ENCODE data around the gene SNU13. TPM values are rescaled to one million over a fixed set of nuclear protein-coding genes. Genes with fewer than 3 reads are reported as not detected.

The SNU13 gene
- total and polyA plus RNA-seq, 2 of the 4 experiments (the other 2 are of a cell fraction): 122 to 185 TPM

- ChIA-PET POLR2A (ENCODE audit: unreplicated experiment) (no interaction called here), CTCF (interaction anchor here (1.5 kb wide), 1 partner anchor 10 kb away, joined by 5 read pairs; no protein-coding TSS in a partner anchor)
- Histone ChIP-seq H3K56ac (ENCODE audit: extremely low read depth, insufficient read depth, low read length) (no peak overlapping the region), H2AK9ac (replicated peaks; ENCODE audit: low read depth, low read length, poor library complexity) (peak overlapping the region; percentile 31), H3K4me3 (ENCODE audit: insufficient read depth, low read depth, low read length) (no peak overlapping the region), H3K4me2 (ENCODE audit: low read depth, low read length) (no peak overlapping the region), H3K4me1 (ENCODE audit: control insufficient read depth, insufficient read depth, low read length) (no peaks in the 10 kb centered on the region), H4K5ac (ENCODE audit: low read depth, low read length) (no peak overlapping the region), H3K27me3 (ENCODE audit: control insufficient read depth, insufficient read depth, low read length) (peaks cover 5% of the 10 kb centered on the region), H3K18ac (ENCODE audit: low read depth, low read length) (no peak overlapping the region), H3K14ac (replicated peaks; ENCODE audit: low read depth, low read length) (no peak overlapping the region), H3K23ac (ENCODE audit: low read depth, low read length) (no peak overlapping the region), H2BK120ac (ENCODE audit: low read depth, low read length) (no peak overlapping the region), H3K9me1 (ENCODE audit: insufficient read depth, low read length) (no peaks in the 10 kb centered on the region), H2BK5ac (ENCODE audit: low read depth, low read length, poor library complexity, severe bottlenecking) (no peak overlapping the region), H4K91ac (ENCODE audit: insufficient read depth, low read depth, low read length) (no peak overlapping the region), H2AK5ac (ENCODE audit: low read depth, low read length) (no peak overlapping the region), H4K20me1 (ENCODE audit: insufficient read depth, low read length) (no peaks in the 10 kb centered on the region), H2BK20ac (ENCODE audit: low read depth, low read length) (no peak overlapping the region), H3K36me3 (ENCODE audit: control insufficient read depth, insufficient read depth, low read length) (no peaks in the 10 kb centered on the region), H3K9me3 (ENCODE audit: control insufficient read depth, insufficient read depth, low read length) (no peaks in the 10 kb centered on the region), H3K9ac (ENCODE audit: low read depth, low read length) (no peak overlapping the region), H3K4ac (ENCODE audit: low read depth, low read length) (no peak overlapping the region), H2AFZ (replicated peaks; ENCODE audit: low read length, poor library complexity) (no peak overlapping the region), H4K8ac (ENCODE audit: low read depth in 2 of 2, low read length in 2 of 2) (no peak overlapping the region), H2BK15ac (ENCODE audit: low read depth, low read length) (no peak overlapping the region), H3K27ac (ENCODE audit: insufficient read depth, low read length) (no peak overlapping the region), H3K79me1 (ENCODE audit: low read depth in 1 of 2, low read length in 2 of 2) (no peaks in the 10 kb centered on the region)
- 50% methylated on average over 2 of the region's 9 CpGs; no CpG with 5 or more reads in 1 of the 2 experiments for WGBS, 2 experiments (ENCODE audit: extremely low coverage in 2 of 2, insufficient read length in 1 of 2)
- intact Hi-C loops (cut with micrococcal nuclease) (no loop called here), dilution Hi-C loops (cut with HindIII; ENCODE audit: low sequenced_read_pairs, unreplicated experiment) (no loop called here), in situ Hi-C loops (cut with MboI; ENCODE audit: low sequenced_read_pairs) (no loop called here)
- peak; percentile 12 for DNase-seq
- no peak for TF ChIP-seq MXI1 (IDR thresholded peaks at IDR 0.05; ENCODE audit: borderline replicate concordance, low read depth, low read length)
- TF ChIP-seq SMC3 (IDR thresholded peaks at IDR 0.05; ENCODE audit: low read depth, low read length): no peak
- TF ChIP-seq MAZ (IDR thresholded peaks at IDR 0.05; ENCODE audit: borderline replicate concordance, low read depth, low read length): no peak
- no peak for TF ChIP-seq BHLHE40 (IDR thresholded peaks at IDR 0.05; ENCODE audit: low read depth, low read length)
- TF ChIP-seq CEBPB (IDR thresholded peaks at IDR 0.05; ENCODE audit: low read depth, low read length): no peak
- TF ChIP-seq RAD21 (IDR thresholded peaks at IDR 0.05; ENCODE audit: low read length): no peak
- no peak for TF ChIP-seq USF2 (IDR thresholded peaks at IDR 0.05; ENCODE audit: low read depth, low read length)
- no peak for TF ChIP-seq CHD1 (IDR thresholded peaks at IDR 0.05; ENCODE audit: low read depth, low read length)
- no TSS peak for BruUV-seq (replicated peaks)
- ATAC-seq (ENCODE audit: low read depth): no peak
Measured at GRCh38 chr22:41725510-41726110, 36.9 kb upstream of the SNU13 start.

All from IMR-90 (cell line).